NB4 (cell line): Measurements from ENCODE around the gene SORL1-AS1.
A peak's percentile ranks its signal among the peaks of the same experiment; 100 is the strongest.

Experiments used
- DNase-seq: peaks from one replicate; pipeline ENCODE4 v3.0.0; 2010; ENCODE audit warnings: low read depth
- H3K4me3 ChIP-seq: one replicate; pipeline ENCODE4 v1.5.1; 2011; ENCODE audit warnings: mild to moderate bottlenecking, low read depth, low read length, moderate library complexity
- MYC ChIP-seq: IDR thresholded peaks from 2 replicates; pipeline ENCODE4 v1.6.1; 2011; ENCODE audit warnings: low read depth, low read length
- POLR2A ChIP-seq: IDR thresholded peaks from 2 replicates; pipeline ENCODE4 v1.6.1; 2011; ENCODE audit warnings: mild to moderate bottlenecking; ENCODE audit not compliant: insufficient read length; ENCODE audit errors: extremely low read depth
- TF ChIP-seq, protein P1 (sequence below): IDR thresholded peaks from one replicate; pipeline ENCODE4 v1.5.1; 2012; ENCODE audit warnings: low read depth, low read length
- TF ChIP-seq, protein P2 (sequence below): IDR thresholded peaks from 2 replicates; pipeline ENCODE4 v1.6.1; 2011; ENCODE audit warnings: low read depth, low read length

SORL1-AS1 gene

DNA sequence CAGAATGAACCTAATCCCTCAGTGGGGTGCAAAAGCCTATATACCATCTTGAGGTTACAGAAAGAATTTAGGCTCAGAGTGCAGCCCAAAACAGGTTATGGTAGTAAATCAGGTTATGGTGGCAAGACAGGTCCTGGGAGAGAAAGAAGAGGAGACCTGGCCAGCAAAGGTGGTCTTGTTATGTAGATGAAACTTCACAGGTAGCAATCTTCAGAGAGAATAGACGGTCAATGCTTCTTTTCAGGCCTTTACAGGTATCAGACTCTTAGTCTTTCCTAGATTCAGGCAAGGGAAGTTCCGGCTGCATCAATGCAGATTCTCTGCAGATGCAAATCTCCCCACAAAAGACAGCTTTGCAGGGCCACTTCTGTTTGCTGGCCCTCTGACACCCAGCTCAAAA lies 46.5 kb downstream of the SORL1-AS1 start:
- no peak overlapping the region for H3K4me3 ChIP-seq
- TF ChIP-seq, protein P1, sequence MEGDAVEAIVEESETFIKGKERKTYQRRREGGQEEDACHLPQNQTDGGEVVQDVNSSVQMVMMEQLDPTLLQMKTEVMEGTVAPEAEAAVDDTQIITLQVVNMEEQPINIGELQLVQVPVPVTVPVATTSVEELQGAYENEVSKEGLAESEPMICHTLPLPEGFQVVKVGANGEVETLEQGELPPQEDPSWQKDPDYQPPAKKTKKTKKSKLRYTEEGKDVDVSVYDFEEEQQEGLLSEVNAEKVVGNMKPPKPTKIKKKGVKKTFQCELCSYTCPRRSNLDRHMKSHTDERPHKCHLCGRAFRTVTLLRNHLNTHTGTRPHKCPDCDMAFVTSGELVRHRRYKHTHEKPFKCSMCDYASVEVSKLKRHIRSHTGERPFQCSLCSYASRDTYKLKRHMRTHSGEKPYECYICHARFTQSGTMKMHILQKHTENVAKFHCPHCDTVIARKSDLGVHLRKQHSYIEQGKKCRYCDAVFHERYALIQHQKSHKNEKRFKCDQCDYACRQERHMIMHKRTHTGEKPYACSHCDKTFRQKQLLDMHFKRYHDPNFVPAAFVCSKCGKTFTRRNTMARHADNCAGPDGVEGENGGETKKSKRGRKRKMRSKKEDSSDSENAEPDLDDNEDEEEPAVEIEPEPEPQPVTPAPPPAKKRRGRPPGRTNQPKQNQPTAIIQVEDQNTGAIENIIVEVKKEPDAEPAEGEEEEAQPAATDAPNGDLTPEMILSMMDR, result no peak
- TF ChIP-seq, protein P2, sequence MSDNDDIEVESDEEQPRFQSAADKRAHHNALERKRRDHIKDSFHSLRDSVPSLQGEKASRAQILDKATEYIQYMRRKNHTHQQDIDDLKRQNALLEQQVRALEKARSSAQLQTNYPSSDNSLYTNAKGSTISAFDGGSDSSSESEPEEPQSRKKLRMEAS, result no peak
- TF ChIP-seq MYC (no peak), POLR2A (no peak)
- DNase-seq, result no peak

DNA sequence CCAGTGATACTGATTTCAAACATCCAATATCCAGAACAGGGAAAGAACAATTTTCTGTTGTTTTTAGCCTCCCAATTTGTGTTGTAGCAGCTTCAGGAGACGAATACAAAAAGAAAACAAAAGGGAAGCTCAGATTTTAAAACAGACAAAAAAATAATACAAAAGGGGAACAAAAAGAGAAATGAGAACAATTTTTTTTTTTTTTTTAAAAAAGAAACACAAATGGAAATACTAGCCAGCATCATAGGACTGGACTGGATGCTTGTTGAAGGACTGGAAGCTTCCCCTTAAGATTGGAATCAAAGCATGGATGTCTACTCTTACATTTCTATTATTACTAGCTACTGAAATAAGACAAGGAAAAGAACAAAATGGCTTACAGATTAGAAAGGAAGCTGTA lies 47.1 kb downstream of the SORL1-AS1 start:
- no peak for DNase-seq
- TF ChIP-seq, protein P1, result no peak
- TF ChIP-seq POLR2A, result no peak
- H3K4me3 ChIP-seq, result no peak overlapping the region

DNA sequence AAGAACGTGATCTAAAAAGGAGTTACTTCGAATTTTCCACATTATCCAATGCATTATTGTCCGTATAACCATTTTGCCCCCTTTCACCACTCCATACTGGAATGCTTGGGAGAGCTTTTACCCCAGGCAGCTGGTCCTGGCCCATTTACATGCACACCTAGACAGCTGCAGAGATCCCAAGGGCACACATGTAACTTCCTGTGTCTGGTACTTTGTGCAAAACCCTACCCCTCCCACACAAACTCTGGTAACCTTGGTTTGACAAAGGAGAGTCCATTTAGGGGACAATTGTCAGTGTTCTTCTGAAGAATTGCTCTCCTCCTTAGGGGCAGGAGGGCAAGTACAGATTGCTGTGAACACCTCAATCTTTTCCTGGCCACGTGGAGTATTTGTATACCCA lies 58.0 kb downstream of the SORL1-AS1 start:
- no peak for TF ChIP-seq POLR2A
- no peak for TF ChIP-seq MYC
- TF ChIP-seq, protein P2, result no peak
- TF ChIP-seq, protein P1, result no peak
- DNase-seq, result peak; percentile 60
- no peak overlapping the region for H3K4me3 ChIP-seq

GRCh38 chr11:121393855-121394254 lies 58.9 kb downstream of the SORL1-AS1 start:
- no peak overlapping the region for H3K4me3 ChIP-seq
- TF ChIP-seq, protein P2, result no peak
- TF ChIP-seq MYC (no peak), POLR2A (no peak)
- TF ChIP-seq, protein P1, result no peak
- peak; percentile 66 for DNase-seq

- no peak overlapping the region for H3K4me3 ChIP-seq
- no peak for DNase-seq
- TF ChIP-seq MYC (no peak), POLR2A (no peak)
- TF ChIP-seq, protein P2, result no peak
- TF ChIP-seq, protein P1, result no peak
Observed at GRCh38 chr11:121391914-121392313, 60.9 kb downstream of the SORL1-AS1 start.

GRCh38 chr11:121389651-121390050 lies 63.1 kb downstream of the SORL1-AS1 start:
- H3K4me3 ChIP-seq, result no peak overlapping the region
- no peak for DNase-seq
- no peak for TF ChIP-seq POLR2A
- no peak for TF ChIP-seq MYC
- TF ChIP-seq, protein P1, result no peak
- TF ChIP-seq, protein P2, result no peak
